ENCODE measurements around the gene WNT4. TPM values are rescaled to one million over a fixed set of nuclear protein-coding genes. Genes with fewer than 3 reads are reported as not detected.
A peak's percentile ranks its signal among the peaks of the same experiment; 100 is the strongest.

The WNT4 gene
- total RNA-seq, 1 experiment from 2014 or later = 1.5 TPM

- Histone ChIP-seq H3K4me2 (ENCODE audit: low read length) (no peak overlapping the region), H3K79me2 (ENCODE audit: insufficient read depth, low read length) (no peaks in the 10 kb centered on the region), H3K9me2 (ENCODE audit: insufficient read depth) (no peaks in the 10 kb centered on the region), H3K4me3 (replicated peaks in 1 of 2; ENCODE audit: low read depth in 1 of 2, low read length in 2 of 2) (no peak overlapping the region), H3K36me3 (ENCODE audit: control insufficient read depth in 1 of 2, insufficient read depth in 2 of 2, low read length in 2 of 2) (no peaks in the 10 kb centered on the region), H2AFZ (ENCODE audit: low read depth, low read length, poor library complexity, severe bottlenecking) (no peak overlapping the region), H3K27me3 (ENCODE audit: insufficient read depth, low read length) (no peaks in the 10 kb centered on the region), H3K9me3 (ENCODE audit: control insufficient read depth in 1 of 2, insufficient read depth in 1 of 2, low read depth in 1 of 2, low read length in 2 of 2) (no peaks in the 10 kb centered on the region), H3K4me1 (ENCODE audit: control insufficient read depth in 1 of 2, insufficient read depth in 2 of 2, low read length in 2 of 2) (no peaks in the 10 kb centered on the region), H3K9ac (ENCODE audit: low read length) (no peak overlapping the region), H3K27ac (ENCODE audit: low read depth, low read length) (no peak overlapping the region), H4K20me1 (ENCODE audit: insufficient read depth) (no peaks in the 10 kb centered on the region)
- RAD21 ChIA-PET (ENCODE audit: low non-redundant PET in 1 of 2, low total read pairs in 2 of 2, uncharacterized antibody in 2 of 2, unreplicated experiment in 2 of 2) = no interaction called here
- POLR2A ChIA-PET = no interaction called here
- no TSS peak for BruUV-seq (replicated peaks)
- CTCF ChIA-PET = no interaction called here
- no peak for TF ChIP-seq TCF7L2 (IDR thresholded peaks at IDR 0.05; ENCODE audit: borderline replicate concordance, extremely low read depth, insufficient read depth, insufficient read length)
- peak; percentile 50 for ATAC-seq
- intact Hi-C loops (cut with micrococcal nuclease) = no loop called here
- DNase-seq (ENCODE audit: low read depth, low spot score) = no peak
Observed at GRCh38 chr1:22121421-22121911, 21.4 kb downstream of the WNT4 start.

DNA sequence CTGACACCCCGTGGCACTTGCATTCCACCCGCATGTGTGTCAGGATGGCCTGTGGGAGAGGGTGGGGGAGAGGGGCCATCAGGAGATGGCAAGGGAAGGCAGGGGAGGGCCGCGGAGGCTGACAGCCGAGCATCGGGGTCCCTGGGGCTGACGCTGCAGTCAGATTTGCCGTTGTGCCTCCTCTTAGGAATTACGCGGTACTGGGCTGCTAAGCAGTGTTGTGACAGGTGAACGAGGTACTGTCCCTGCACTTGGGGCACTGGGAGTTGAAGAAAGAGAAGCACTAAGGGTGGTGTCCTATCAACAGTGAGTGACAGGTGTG is 22.5 kb downstream of the WNT4 start:
- Histone ChIP-seq H3K4me2 (ENCODE audit: low read length) (no peak overlapping the region), H3K9me3 (ENCODE audit: control insufficient read depth in 1 of 2, insufficient read depth in 1 of 2, low read depth in 1 of 2, low read length in 2 of 2) (no peaks in the 10 kb centered on the region), H3K9ac (ENCODE audit: low read length) (no peak overlapping the region), H2AFZ (ENCODE audit: low read depth, low read length, poor library complexity, severe bottlenecking) (no peak overlapping the region), H3K27ac (ENCODE audit: low read depth, low read length) (no peak overlapping the region), H3K79me2 (ENCODE audit: insufficient read depth, low read length) (no peaks in the 10 kb centered on the region), H4K20me1 (ENCODE audit: insufficient read depth) (no peaks in the 10 kb centered on the region), H3K9me2 (ENCODE audit: insufficient read depth) (no peaks in the 10 kb centered on the region), H3K36me3 (ENCODE audit: control insufficient read depth in 1 of 2, insufficient read depth in 2 of 2, low read length in 2 of 2) (no peaks in the 10 kb centered on the region), H3K4me1 (ENCODE audit: control insufficient read depth in 1 of 2, insufficient read depth in 2 of 2, low read length in 2 of 2) (no peaks in the 10 kb centered on the region), H3K27me3 (ENCODE audit: insufficient read depth, low read length) (no peaks in the 10 kb centered on the region), H3K4me3 (replicated peaks in 1 of 2; ENCODE audit: low read depth in 1 of 2, low read length in 2 of 2) (no peak overlapping the region)
- TF ChIP-seq JUND (IDR thresholded peaks at IDR 0.05) (no peak), CEBPB (IDR thresholded peaks at IDR 0.05; ENCODE audit: low read depth) (no peak), SRF (IDR thresholded peaks at IDR 0.05; ENCODE audit: low read depth) (no peak), SIN3A (IDR thresholded peaks at IDR 0.05; ENCODE audit: low read depth) (no peak), FOSL1 (IDR thresholded peaks at IDR 0.05; ENCODE audit: low read depth) (no peak), YY1 (IDR thresholded peaks at IDR 0.05; ENCODE audit: extremely low read depth, insufficient replicate concordance, low read depth, low read length) (no peak)
- TF ChIP-seq, protein P1, sequence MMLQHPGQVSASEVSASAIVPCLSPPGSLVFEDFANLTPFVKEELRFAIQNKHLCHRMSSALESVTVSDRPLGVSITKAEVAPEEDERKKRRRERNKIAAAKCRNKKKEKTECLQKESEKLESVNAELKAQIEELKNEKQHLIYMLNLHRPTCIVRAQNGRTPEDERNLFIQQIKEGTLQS (IDR thresholded peaks at IDR 0.05) = no peak
- DNase-seq (ENCODE audit: low read depth, low spot score) (no peak), ATAC-seq (no peak)
- RAD21 ChIA-PET (ENCODE audit: low non-redundant PET in 1 of 2, low total read pairs in 2 of 2, uncharacterized antibody in 2 of 2, unreplicated experiment in 2 of 2) = interaction anchor here in 1 of 2 experiments (0.9 kb wide), 1 partner anchor 256 kb away, joined by 3 read pairs; no protein-coding TSS in a partner anchor
- intact Hi-C loops (cut with micrococcal nuclease) = no loop called here
- POLR2A ChIA-PET = no interaction called here
- BruUV-seq (replicated peaks) = no TSS peak
- CTCF ChIA-PET = no interaction called here

All from HCT116 (cell line).